ENCODE measurements around the gene TOR4A. TPM values are rescaled to one million over a fixed set of nuclear protein-coding genes. Genes with fewer than 3 reads are reported as not detected.
A peak's percentile ranks its signal among the peaks of the same experiment; 100 is the strongest.

TOR4A gene
- total and polyA plus RNA-seq, 9 of the 15 experiments (the other 6 are each of a cell fraction or from before 2014, with no cell fraction given): 3.9 to 49.2 (median 8.8) TPM

DNA sequence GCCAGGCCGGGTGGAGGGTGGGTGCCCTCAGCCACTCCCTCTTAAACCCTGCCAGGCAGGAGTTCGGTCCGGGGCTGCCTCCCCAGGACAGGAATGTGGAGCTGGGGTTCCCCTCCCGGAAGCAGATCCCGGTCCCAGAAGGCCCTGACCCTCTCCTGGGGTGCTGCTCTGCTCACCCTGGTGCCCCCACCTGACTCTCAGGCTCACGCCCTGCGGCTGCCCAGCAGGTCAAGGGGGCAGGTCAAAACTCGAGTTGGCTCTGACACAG, 28.2 kb downstream of the TOR4A start:
- no peak for TF ChIP-seq ZBTB1 (CRISPR knock-in tag; IDR thresholded peaks at IDR 0.05; ENCODE audit: borderline replicate concordance, low read depth)
- TF ChIP-seq CHD1 (IDR thresholded peaks at IDR 0.05; ENCODE audit: low read length): no peak
- no peak for TF ChIP-seq IFI16 (CRISPR knock-in tag; IDR thresholded peaks at IDR 0.05)
- TF ChIP-seq RAD21 (CRISPR knock-in tag; conservative IDR thresholded peaks at IDR 0.05 in 1 of 2, IDR thresholded peaks at IDR 0.05 in 1 of 2): no peak
- TF ChIP-seq, protein P1, sequence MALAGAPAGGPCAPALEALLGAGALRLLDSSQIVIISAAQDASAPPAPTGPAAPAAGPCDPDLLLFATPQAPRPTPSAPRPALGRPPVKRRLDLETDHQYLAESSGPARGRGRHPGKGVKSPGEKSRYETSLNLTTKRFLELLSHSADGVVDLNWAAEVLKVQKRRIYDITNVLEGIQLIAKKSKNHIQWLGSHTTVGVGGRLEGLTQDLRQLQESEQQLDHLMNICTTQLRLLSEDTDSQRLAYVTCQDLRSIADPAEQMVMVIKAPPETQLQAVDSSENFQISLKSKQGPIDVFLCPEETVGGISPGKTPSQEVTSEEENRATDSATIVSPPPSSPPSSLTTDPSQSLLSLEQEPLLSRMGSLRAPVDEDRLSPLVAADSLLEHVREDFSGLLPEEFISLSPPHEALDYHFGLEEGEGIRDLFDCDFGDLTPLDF (CRISPR knock-in tag; IDR thresholded peaks at IDR 0.05): no peak
- TF ChIP-seq ZFX (CRISPR knock-in tag; IDR thresholded peaks at IDR 0.05): 0 out of 2 replicates have a peak, but pooled peaks have one; percentile 11
- 0 out of 2 replicates have a peak, but pooled peaks have one; percentile 12 for TF ChIP-seq ZNF12 (CRISPR knock-in tag; IDR thresholded peaks at IDR 0.05)
- TF ChIP-seq, protein P2, sequence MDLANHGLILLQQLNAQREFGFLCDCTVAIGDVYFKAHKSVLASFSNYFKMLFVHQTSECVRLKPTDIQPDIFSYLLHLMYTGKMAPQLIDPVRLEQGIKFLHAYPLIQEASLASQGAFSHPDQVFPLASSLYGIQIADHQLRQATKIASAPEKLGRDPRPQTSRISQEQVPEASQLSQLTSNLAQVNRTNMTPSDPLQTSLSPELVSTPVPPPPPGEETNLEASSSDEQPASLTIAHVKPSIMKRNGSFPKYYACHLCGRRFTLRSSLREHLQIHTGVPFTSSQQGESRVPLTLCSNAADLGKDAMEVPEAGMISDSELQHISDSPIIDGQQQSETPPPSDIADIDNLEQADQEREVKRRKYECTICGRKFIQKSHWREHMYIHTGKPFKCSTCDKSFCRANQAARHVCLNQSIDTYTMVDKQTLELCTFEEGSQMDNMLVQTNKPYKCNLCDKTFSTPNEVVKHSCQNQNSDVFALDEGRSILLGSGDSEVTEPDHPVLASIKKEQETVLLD (IDR thresholded peaks at IDR 0.05): no peak
- TF ChIP-seq, protein P3, sequence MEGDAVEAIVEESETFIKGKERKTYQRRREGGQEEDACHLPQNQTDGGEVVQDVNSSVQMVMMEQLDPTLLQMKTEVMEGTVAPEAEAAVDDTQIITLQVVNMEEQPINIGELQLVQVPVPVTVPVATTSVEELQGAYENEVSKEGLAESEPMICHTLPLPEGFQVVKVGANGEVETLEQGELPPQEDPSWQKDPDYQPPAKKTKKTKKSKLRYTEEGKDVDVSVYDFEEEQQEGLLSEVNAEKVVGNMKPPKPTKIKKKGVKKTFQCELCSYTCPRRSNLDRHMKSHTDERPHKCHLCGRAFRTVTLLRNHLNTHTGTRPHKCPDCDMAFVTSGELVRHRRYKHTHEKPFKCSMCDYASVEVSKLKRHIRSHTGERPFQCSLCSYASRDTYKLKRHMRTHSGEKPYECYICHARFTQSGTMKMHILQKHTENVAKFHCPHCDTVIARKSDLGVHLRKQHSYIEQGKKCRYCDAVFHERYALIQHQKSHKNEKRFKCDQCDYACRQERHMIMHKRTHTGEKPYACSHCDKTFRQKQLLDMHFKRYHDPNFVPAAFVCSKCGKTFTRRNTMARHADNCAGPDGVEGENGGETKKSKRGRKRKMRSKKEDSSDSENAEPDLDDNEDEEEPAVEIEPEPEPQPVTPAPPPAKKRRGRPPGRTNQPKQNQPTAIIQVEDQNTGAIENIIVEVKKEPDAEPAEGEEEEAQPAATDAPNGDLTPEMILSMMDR (IDR thresholded peaks at IDR 0.05 in 2 of 3, conservative IDR thresholded peaks at IDR 0.05 in 1 of 3; ENCODE audit: insufficient read depth in 2 of 3, low read depth in 1 of 3, low read length in 3 of 3): 0 out of 6 replicates have a peak, but pooled peaks of 1 of the 3 experiments have one; percentile 10
- no peak overlapping the region for H3K27ac ChIP-seq (ENCODE audit: extremely low read depth, low read depth, low read length)
- no peak overlapping the region for H3K4me2 ChIP-seq (ENCODE audit: insufficient read depth, low read length)
- intact Hi-C loops (cut with micrococcal nuclease): loop anchor here (10.0 kb wide), 1 partner anchor 119 kb away; the partner anchor contains the start of genes EXD3 and NOXA1
- CTCF ChIA-PET (ENCODE audit: low intra/inter-chr PET ratio): no interaction called here
- no peak for ATAC-seq
- no peak overlapping the region for H2AFZ ChIP-seq (ENCODE audit: low read depth, low read length)
- no peak overlapping the region for H3K9ac ChIP-seq (ENCODE audit: insufficient read depth in 1 of 2, low read depth in 2 of 2, low read length in 2 of 2)
- BruUV-seq (replicated peaks): no TSS peak
- peaks cover 6% of the 10 kb centered on the region for H4K20me1 ChIP-seq (replicated peaks; ENCODE audit: control insufficient read depth, insufficient read depth, low read length)
- H3K79me2 ChIP-seq (ENCODE audit: control insufficient read depth, insufficient read depth, low read length): peaks cover 10% of the 10 kb centered on the region
- DNase-seq (ENCODE audit: extremely low read depth in 1 of 4, low spot score in 3 of 4): no peak
- H3K27me3 ChIP-seq (ENCODE audit: control insufficient read depth in 2 of 2, insufficient read depth in 2 of 2, low read length in 2 of 2): no peaks in the 10 kb centered on the region
- peaks cover 15 to 91% of the 10 kb centered on the region in 2 experiments for H3K4me1 ChIP-seq (replicated peaks in 1 of 2; ENCODE audit: control insufficient read depth in 2 of 2, insufficient read depth in 2 of 2, low read length in 2 of 2)
- in situ Hi-C loops (cut with MboI): no loop called here
- no peak for FAIRE-seq
- no peaks in the 10 kb centered on the region for H3K9me3 ChIP-seq (replicated peaks; ENCODE audit: control insufficient read depth, insufficient read depth, low read depth, low read length)
- H3K9me1 ChIP-seq (ENCODE audit: control insufficient read depth, insufficient read depth, low read length): peaks cover 7% of the 10 kb centered on the region
- WGBS (ENCODE audit: insufficient coverage, low coverage, missing lambda C conversion rate): 64% methylated on average over 7 of the region's 8 CpGs
- no peak overlapping the region for H3K4me3 ChIP-seq
- POLR2A ChIA-PET: interaction anchor here (0.6 to 0.7 kb wide), 2 partner anchors 65 to 191 kb away, joined by 3 to 4 read pairs; no protein-coding TSS in a partner anchor
- no peaks in the 10 kb centered on the region for H3K36me3 ChIP-seq (ENCODE audit: control insufficient read depth, insufficient read depth, low read length)
